ENCODE measurements around the gene FBL. TPM values are rescaled to one million over a fixed set of nuclear protein-coding genes. Genes with fewer than 3 reads are reported as not detected.

FBL gene
- 621 to 770 TPM (median 696 TPM) in 5 replicates for total RNA-seq (2022; extraction: Qiagen RNA extraction)

GRCh38 chr19:39845933-39846677 lies at the start of gene FBL:
TSS of gene FBL (minus strand) at chr19:39846379. CDS start at chr19:39846300, 79 bp downstream.

GRCh38 chr19:39833464-39834286 lies 12.5 kb downstream of the FBL start, which contains the start of gene DYRK1B:
TSS of gene DYRK1B (minus strand) at chr19:39834162. CDS start at chr19:39831867, 2,295 bp downstream.

Other genes with a start within 250 kb of the FBL start
- gene LGALS13, start 243.9 kb downstream of the FBL start, total RNA-seq (2022; extraction: Qiagen RNA extraction), result not detected in 5 replicates
- gene LGALS16, start 190.5 kb downstream of the FBL start, total RNA-seq (2022; extraction: Qiagen RNA extraction), result not detected in 5 replicates
- gene LGALS14, start 141.9 kb downstream of the FBL start, total RNA-seq (2022; extraction: Qiagen RNA extraction), result not detected in 5 replicates
- gene CLC, start 108.3 kb downstream of the FBL start, total RNA-seq (2022; extraction: Qiagen RNA extraction), result not detected in 5 replicates
- gene LEUTX, start 67.5 kb downstream of the FBL start, total RNA-seq (2022; extraction: Qiagen RNA extraction), result not detected in 5 replicates
- 19.2 to 25.4 TPM (median 24.6 TPM) in 5 replicates for gene DYRK1B, start 12.2 kb downstream of the FBL start, total RNA-seq (2022; extraction: Qiagen RNA extraction)
- 0.45 to 1.2 TPM (median 0.91 TPM) in 5 replicates for gene FCGBP, start 88.3 kb upstream of the FBL start, total RNA-seq (2022; extraction: Qiagen RNA extraction)
- 263 to 309 TPM (median 279 TPM) in 5 replicates for gene PSMC4, start 124.8 kb upstream of the FBL start, total RNA-seq (2022; extraction: Qiagen RNA extraction)
- 1.8 to 2.6 TPM (median 2.2 TPM) in 5 replicates for gene ZNF546, start 150.7 kb upstream of the FBL start, total RNA-seq (2022; extraction: Qiagen RNA extraction)
- 6.1 to 8.4 TPM (median 6.4 TPM) in 5 replicates for gene ZNF780B, start 209.9 kb upstream of the FBL start, total RNA-seq (2022; extraction: Qiagen RNA extraction)
- gene ZNF780A, start 244.6 kb upstream of the FBL start, total RNA-seq (2022; extraction: Qiagen RNA extraction), result 26.9 to 30.7 TPM (median 27.5 TPM) in 5 replicates